Measurements from ENCODE around the gene DLL1. TPM values are rescaled to one million over a fixed set of nuclear protein-coding genes. Genes with fewer than 3 reads are reported as not detected.

Gene DLL1
- total RNA-seq, 1 donor: 0.36 TPM

- Histone ChIP-seq H3K4me2 (ENCODE audit: insufficient read depth, low read length) (no peak overlapping the region), H3K36me3 (ENCODE audit: insufficient read depth, low read length) (peaks cover 23% of the 10 kb centered on the region), H3K4me1 (ENCODE audit: insufficient read depth, low read length) (no peaks in the 10 kb centered on the region), H3K79me2 (ENCODE audit: insufficient read depth, low read length) (peaks cover 83% of the 10 kb centered on the region), H4K20me1 (ENCODE audit: insufficient read depth, low read length) (peaks cover 34% of the 10 kb centered on the region), H3K4me3 (ENCODE audit: insufficient read depth, low read length) (no peak overlapping the region), H2AFZ (ENCODE audit: low read length) (no peak overlapping the region), H3K9me3 (ENCODE audit: low read depth, low read length) (no peaks in the 10 kb centered on the region), H3K27me3 (ENCODE audit: insufficient read depth, low read length) (no peaks in the 10 kb centered on the region), H3K27ac (ENCODE audit: low read depth, low read length) (no peak overlapping the region)
- TF ChIP-seq CTCF (IDR thresholded peaks at IDR 0.05; ENCODE audit: extremely low read depth, low read depth, low read length): no peak
- DNase-seq (ENCODE audit: insufficient read length, low spot score, missing footprints): no peak
Measured at GRCh38 chr6:170317076-170317475, 26.2 kb upstream of the DLL1 start.

GRCh38 chr6:170316071-170316470 is 25.2 kb upstream of the DLL1 start:
- Histone ChIP-seq H4K20me1 (ENCODE audit: insufficient read depth, low read length) (peaks cover 40% of the 10 kb centered on the region), H2AFZ (ENCODE audit: low read length) (no peak overlapping the region), H3K79me2 (ENCODE audit: insufficient read depth, low read length) (peaks cover 90% of the 10 kb centered on the region), H3K36me3 (ENCODE audit: insufficient read depth, low read length) (peaks cover 23% of the 10 kb centered on the region), H3K27me3 (ENCODE audit: insufficient read depth, low read length) (no peaks in the 10 kb centered on the region), H3K4me1 (ENCODE audit: insufficient read depth, low read length) (no peaks in the 10 kb centered on the region), H3K4me3 (ENCODE audit: insufficient read depth, low read length) (no peak overlapping the region), H3K4me2 (ENCODE audit: insufficient read depth, low read length) (no peak overlapping the region), H3K27ac (ENCODE audit: low read depth, low read length) (no peak overlapping the region), H3K9me3 (ENCODE audit: low read depth, low read length) (no peaks in the 10 kb centered on the region)
- DNase-seq (ENCODE audit: insufficient read length, low spot score, missing footprints): peak; percentile 36
- no peak for TF ChIP-seq CTCF (IDR thresholded peaks at IDR 0.05; ENCODE audit: extremely low read depth, low read depth, low read length)

GRCh38 chr6:170314983-170315382 is 24.1 kb upstream of the DLL1 start:
- H3K4me2 ChIP-seq (ENCODE audit: insufficient read depth, low read length): no peak overlapping the region
- DNase-seq (ENCODE audit: insufficient read length, low spot score, missing footprints): no peak
- no peaks in the 10 kb centered on the region for H3K4me1 ChIP-seq (ENCODE audit: insufficient read depth, low read length)
- no peak overlapping the region for H3K27ac ChIP-seq (ENCODE audit: low read depth, low read length)
- peaks cover 23% of the 10 kb centered on the region for H3K36me3 ChIP-seq (ENCODE audit: insufficient read depth, low read length)
- H3K4me3 ChIP-seq (ENCODE audit: insufficient read depth, low read length): no peak overlapping the region
- H4K20me1 ChIP-seq (ENCODE audit: insufficient read depth, low read length): peaks cover 50% of the 10 kb centered on the region
- H2AFZ ChIP-seq (ENCODE audit: low read length): no peak overlapping the region
- H3K9me3 ChIP-seq (ENCODE audit: low read depth, low read length): no peaks in the 10 kb centered on the region
- no peaks in the 10 kb centered on the region for H3K27me3 ChIP-seq (ENCODE audit: insufficient read depth, low read length)
- peaks cover 93% of the 10 kb centered on the region for H3K79me2 ChIP-seq (ENCODE audit: insufficient read depth, low read length)
- no peak for TF ChIP-seq CTCF (IDR thresholded peaks at IDR 0.05; ENCODE audit: extremely low read depth, low read depth, low read length)

DNA sequence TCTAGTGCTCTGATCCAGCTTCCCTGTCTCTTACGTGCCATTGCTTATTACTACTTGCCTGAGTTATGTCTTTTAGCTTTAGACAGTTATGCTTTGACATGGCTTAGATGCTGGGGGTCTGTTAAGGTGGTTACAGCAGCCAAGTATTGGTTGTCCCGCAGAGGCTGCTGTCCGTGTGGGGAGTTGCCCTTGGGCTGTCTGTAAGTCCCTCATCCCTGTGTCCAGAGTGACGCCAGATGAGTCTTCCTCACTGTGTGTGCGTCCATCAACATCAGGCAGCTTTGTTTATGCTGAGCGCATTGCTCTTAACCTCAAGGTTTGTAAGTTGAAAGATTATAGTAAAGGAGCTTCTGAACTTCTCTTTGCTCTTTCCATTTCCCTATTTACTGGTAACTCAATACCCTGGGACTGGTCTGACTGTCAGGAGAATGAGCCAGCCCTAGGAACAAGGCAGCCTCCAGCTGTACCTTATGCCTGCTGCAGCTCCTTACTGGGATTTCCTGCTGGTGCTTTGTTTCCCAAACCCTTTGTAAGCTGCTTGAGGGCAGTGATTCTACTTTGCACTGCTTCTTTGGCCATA is 22.9 kb upstream of the DLL1 start:
- no peak overlapping the region for H2AFZ ChIP-seq (ENCODE audit: low read length)
- no peak for DNase-seq (ENCODE audit: insufficient read length, low spot score, missing footprints)
- peaks cover 1% of the 10 kb centered on the region for H3K4me1 ChIP-seq (ENCODE audit: insufficient read depth, low read length)
- H4K20me1 ChIP-seq (ENCODE audit: insufficient read depth, low read length): peaks cover 53% of the 10 kb centered on the region
- peaks cover 95% of the 10 kb centered on the region for H3K79me2 ChIP-seq (ENCODE audit: insufficient read depth, low read length)
- TF ChIP-seq CTCF (IDR thresholded peaks at IDR 0.05; ENCODE audit: extremely low read depth, low read depth, low read length): no peak
- peaks cover 18% of the 10 kb centered on the region for H3K36me3 ChIP-seq (ENCODE audit: insufficient read depth, low read length)
- H3K4me2 ChIP-seq (ENCODE audit: insufficient read depth, low read length): no peak overlapping the region
- H3K9me3 ChIP-seq (ENCODE audit: low read depth, low read length): no peaks in the 10 kb centered on the region
- no peak overlapping the region for H3K4me3 ChIP-seq (ENCODE audit: insufficient read depth, low read length)
- no peaks in the 10 kb centered on the region for H3K27me3 ChIP-seq (ENCODE audit: insufficient read depth, low read length)
- H3K27ac ChIP-seq (ENCODE audit: low read depth, low read length): no peak overlapping the region
